WTC11 (cell line): ENCODE results near the gene EHF. TPM values are rescaled to one million over a fixed set of nuclear protein-coding genes. Genes with fewer than 3 reads are reported as not detected.

Experiments used
- ATAC-seq: fragments of 200-7000 bp; cut with Tn5 transposase; 2 replicates; pipeline ENCODE4 v1.10.0; 2021; ENCODE audit warnings: mild to moderate bottlenecking, moderate library complexity
- CTCF ChIA-PET: fragments of 300-600 bp; sonication (Branson Sonifier 250); formaldehyde crosslinking; loops from one replicate; lab custom pipeline; 2021; ENCODE audit warnings: antibody characterized with exemption; lab: Charles Lee
- POLR2A ChIA-PET: fragments of 350-600 bp; sonication (Branson Sonifier 250); formaldehyde crosslinking; loops from one replicate; lab custom pipeline; 2021; ENCODE audit warnings: antibody characterized with exemption; lab: Charles Lee
- DNase-seq: peaks from one replicate; pipeline ENCODE4 v3.0.0; 2021; ENCODE audit warnings: low spot score
- H3K27ac Mint-ChIP-seq: 2 replicates; pipeline ENCODE4 v1.8.0; 2021; ENCODE audit warnings: mixed read lengths
- H3K27me3 Mint-ChIP-seq: 2 replicates; pipeline ENCODE4 v1.8.0; 2021; ENCODE audit warnings: low read depth, mild to moderate bottlenecking, moderate library complexity, mixed read lengths
- H3K36me3 Mint-ChIP-seq: 2 replicates; pipeline ENCODE4 v1.8.0; 2021; ENCODE audit warnings: mixed read lengths
- H3K4me1 Mint-ChIP-seq: 2 replicates; pipeline ENCODE4 v1.8.0; 2022; ENCODE audit warnings: mixed read lengths
- H3K4me3 Mint-ChIP-seq: 2 replicates; pipeline ENCODE4 v1.8.0; 2021; ENCODE audit warnings: mild to moderate bottlenecking, moderate library complexity, mixed read lengths
- H3K9me3 Mint-ChIP-seq: 2 replicates; pipeline ENCODE4 v1.8.0; 2021; ENCODE audit warnings: mixed read lengths
- CREM ChIP-seq: sonication (generic); formaldehyde crosslinking; IDR thresholded peaks from 2 replicates; pipeline ENCODE4 v1.8.1; 2022; ENCODE audit warnings: mild to moderate bottlenecking, missing genetic modification reagents, moderate library complexity
- E2F4 ChIP-seq: sonication (generic); formaldehyde crosslinking; IDR thresholded peaks from 2 replicates; pipeline ENCODE4 v1.8.1; 2022; ENCODE audit warnings: low read depth, mild to moderate bottlenecking, moderate library complexity, missing genetic modification reagents, borderline replicate concordance
- ESRRA ChIP-seq: sonication (generic); formaldehyde crosslinking; IDR thresholded peaks from 2 replicates; pipeline ENCODE4 v1.8.1; 2022; ENCODE audit warnings: mild to moderate bottlenecking, missing genetic modification reagents, borderline replicate concordance
- FOXP4 ChIP-seq: sonication (generic); formaldehyde crosslinking; IDR thresholded peaks from 2 replicates; pipeline ENCODE4 v1.8.0; 2022; ENCODE audit warnings: mild to moderate bottlenecking, missing genetic modification reagents
- NR1H2 ChIP-seq: sonication (generic); formaldehyde crosslinking; IDR thresholded peaks from 2 replicates; pipeline ENCODE4 v1.9.0; 2021; ENCODE audit warnings: mild to moderate bottlenecking, moderate library complexity, missing genetic modification reagents
- PRRX2 ChIP-seq: fragments of 250-450 bp; sonication (Bioruptor Pico); IDR thresholded peaks from 2 replicates; pipeline ENCODE4 v1.8.0; 2021; ENCODE audit warnings: mild to moderate bottlenecking
- SP1 ChIP-seq: sonication (generic); formaldehyde crosslinking; conservative IDR thresholded peaks from 2 replicates; pipeline ENCODE4 v1.8.1; 2022; ENCODE audit warnings: missing genetic modification reagents
- TEAD4 ChIP-seq: sonication (generic); formaldehyde crosslinking; IDR thresholded peaks from 2 replicates; pipeline ENCODE4 v1.8.0; 2022; ENCODE audit warnings: mild to moderate bottlenecking, missing genetic modification reagents
- ZNF138 ChIP-seq: sonication (generic); formaldehyde crosslinking; conservative IDR thresholded peaks from 2 replicates; pipeline ENCODE4 v1.8.1; 2022; ENCODE audit warnings: mild to moderate bottlenecking, moderate library complexity, missing genetic modification reagents
- ZNF317 ChIP-seq: sonication (generic); formaldehyde crosslinking; IDR thresholded peaks from 2 replicates; pipeline ENCODE4 v1.8.1; 2023; ENCODE audit warnings: low read depth, mild to moderate bottlenecking, moderate library complexity, missing genetic modification reagents, borderline replicate concordance
- ZNF532 ChIP-seq: fragments of 250-450 bp; sonication (Bioruptor Pico); IDR thresholded peaks from 2 replicates; pipeline ENCODE4 v1.9.0; 2021; ENCODE audit warnings: mild to moderate bottlenecking, borderline replicate concordance
- total RNA-seq: library from RNA; stranded (reverse); gene quantifications from 3 replicates; pipeline ENCODE4 v1.2.3, GENCODE V29; 2021
- TF ChIP-seq, protein P1 (sequence below): sonication (generic); formaldehyde crosslinking; IDR thresholded peaks from 2 replicates; pipeline ENCODE4 v1.8.1; 2023; ENCODE audit warnings: mild to moderate bottlenecking, missing genetic modification reagents
- TF ChIP-seq, protein P2 (sequence below): sonication (generic); formaldehyde crosslinking; IDR thresholded peaks from 2 replicates; pipeline ENCODE4 v1.8.0; 2023; ENCODE audit warnings: missing genetic modification reagents, mild to moderate bottlenecking, borderline replicate concordance
- TF ChIP-seq, protein P3 (sequence below): fragments of 200-600 bp; IDR thresholded peaks from 2 replicates; pipeline ENCODE4 v1.8.0; 2022; ENCODE audit warnings: antibody characterized with exemption
- TF ChIP-seq, protein P4 (sequence below): fragments of 250-450 bp; sonication (Bioruptor Pico); IDR thresholded peaks from 2 replicates; pipeline ENCODE4 v2.1.2; 2022; ENCODE audit warnings: mild to moderate bottlenecking, moderate library complexity

Gene EHF
- total RNA-seq, 1 experiment from 2014 or later = 0.46 TPM

DNA sequence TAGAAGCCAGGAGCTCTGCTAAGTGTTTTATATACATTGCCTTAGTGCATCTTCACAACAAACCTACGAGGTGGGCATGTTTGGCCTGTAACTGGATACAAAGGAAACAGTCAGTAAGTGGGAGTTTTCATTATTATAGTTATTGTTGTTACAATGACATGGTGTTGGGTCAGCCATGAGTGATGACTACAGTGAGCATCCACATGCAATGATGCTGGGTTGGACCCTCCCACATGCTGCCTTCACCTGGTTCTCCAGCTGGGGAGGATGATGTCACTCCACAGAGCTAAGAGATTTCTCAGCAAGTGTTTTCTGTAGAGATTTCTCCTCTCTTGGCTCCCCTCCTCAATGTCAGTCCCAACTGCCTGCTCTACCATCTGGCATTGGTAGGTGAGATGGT, 59.3 kb downstream of the EHF start:
- CTCF ChIA-PET = interaction anchor here (1.2 kb wide), 1 partner anchor 167 kb away, joined by 3 read pairs; no protein-coding TSS in a partner anchor
- ATAC-seq = no peak

More for the DNA sequence above, 59.3 kb downstream of the EHF start:
- TF ChIP-seq TEAD4 (CRISPR knock-in tag) (no peak), ZNF317 (CRISPR knock-in tag) (no peak), ZNF138 (CRISPR knock-in tag) (no peak), ZNF532 (no peak), NR1H2 (CRISPR knock-in tag) (no peak), ESRRA (CRISPR knock-in tag) (no peak), CREM (CRISPR knock-in tag) (no peak), PRRX2 (no peak), E2F4 (no peak), SP1 (no peak), FOXP4 (CRISPR knock-in tag) (no peak)
- TF ChIP-seq, protein P1, sequence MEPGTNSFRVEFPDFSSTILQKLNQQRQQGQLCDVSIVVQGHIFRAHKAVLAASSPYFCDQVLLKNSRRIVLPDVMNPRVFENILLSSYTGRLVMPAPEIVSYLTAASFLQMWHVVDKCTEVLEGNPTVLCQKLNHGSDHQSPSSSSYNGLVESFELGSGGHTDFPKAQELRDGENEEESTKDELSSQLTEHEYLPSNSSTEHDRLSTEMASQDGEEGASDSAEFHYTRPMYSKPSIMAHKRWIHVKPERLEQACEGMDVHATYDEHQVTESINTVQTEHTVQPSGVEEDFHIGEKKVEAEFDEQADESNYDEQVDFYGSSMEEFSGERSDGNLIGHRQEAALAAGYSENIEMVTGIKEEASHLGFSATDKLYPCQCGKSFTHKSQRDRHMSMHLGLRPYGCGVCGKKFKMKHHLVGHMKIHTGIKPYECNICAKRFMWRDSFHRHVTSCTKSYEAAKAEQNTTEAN = no peak
- TF ChIP-seq, protein P2, sequence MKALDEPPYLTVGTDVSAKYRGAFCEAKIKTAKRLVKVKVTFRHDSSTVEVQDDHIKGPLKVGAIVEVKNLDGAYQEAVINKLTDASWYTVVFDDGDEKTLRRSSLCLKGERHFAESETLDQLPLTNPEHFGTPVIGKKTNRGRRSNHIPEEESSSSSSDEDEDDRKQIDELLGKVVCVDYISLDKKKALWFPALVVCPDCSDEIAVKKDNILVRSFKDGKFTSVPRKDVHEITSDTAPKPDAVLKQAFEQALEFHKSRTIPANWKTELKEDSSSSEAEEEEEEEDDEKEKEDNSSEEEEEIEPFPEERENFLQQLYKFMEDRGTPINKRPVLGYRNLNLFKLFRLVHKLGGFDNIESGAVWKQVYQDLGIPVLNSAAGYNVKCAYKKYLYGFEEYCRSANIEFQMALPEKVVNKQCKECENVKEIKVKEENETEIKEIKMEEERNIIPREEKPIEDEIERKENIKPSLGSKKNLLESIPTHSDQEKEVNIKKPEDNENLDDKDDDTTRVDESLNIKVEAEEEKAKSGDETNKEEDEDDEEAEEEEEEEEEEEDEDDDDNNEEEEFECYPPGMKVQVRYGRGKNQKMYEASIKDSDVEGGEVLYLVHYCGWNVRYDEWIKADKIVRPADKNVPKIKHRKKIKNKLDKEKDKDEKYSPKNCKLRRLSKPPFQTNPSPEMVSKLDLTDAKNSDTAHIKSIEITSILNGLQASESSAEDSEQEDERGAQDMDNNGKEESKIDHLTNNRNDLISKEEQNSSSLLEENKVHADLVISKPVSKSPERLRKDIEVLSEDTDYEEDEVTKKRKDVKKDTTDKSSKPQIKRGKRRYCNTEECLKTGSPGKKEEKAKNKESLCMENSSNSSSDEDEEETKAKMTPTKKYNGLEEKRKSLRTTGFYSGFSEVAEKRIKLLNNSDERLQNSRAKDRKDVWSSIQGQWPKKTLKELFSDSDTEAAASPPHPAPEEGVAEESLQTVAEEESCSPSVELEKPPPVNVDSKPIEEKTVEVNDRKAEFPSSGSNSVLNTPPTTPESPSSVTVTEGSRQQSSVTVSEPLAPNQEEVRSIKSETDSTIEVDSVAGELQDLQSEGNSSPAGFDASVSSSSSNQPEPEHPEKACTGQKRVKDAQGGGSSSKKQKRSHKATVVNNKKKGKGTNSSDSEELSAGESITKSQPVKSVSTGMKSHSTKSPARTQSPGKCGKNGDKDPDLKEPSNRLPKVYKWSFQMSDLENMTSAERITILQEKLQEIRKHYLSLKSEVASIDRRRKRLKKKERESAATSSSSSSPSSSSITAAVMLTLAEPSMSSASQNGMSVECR (CRISPR knock-in tag) = no peak
- TF ChIP-seq, protein P3, sequence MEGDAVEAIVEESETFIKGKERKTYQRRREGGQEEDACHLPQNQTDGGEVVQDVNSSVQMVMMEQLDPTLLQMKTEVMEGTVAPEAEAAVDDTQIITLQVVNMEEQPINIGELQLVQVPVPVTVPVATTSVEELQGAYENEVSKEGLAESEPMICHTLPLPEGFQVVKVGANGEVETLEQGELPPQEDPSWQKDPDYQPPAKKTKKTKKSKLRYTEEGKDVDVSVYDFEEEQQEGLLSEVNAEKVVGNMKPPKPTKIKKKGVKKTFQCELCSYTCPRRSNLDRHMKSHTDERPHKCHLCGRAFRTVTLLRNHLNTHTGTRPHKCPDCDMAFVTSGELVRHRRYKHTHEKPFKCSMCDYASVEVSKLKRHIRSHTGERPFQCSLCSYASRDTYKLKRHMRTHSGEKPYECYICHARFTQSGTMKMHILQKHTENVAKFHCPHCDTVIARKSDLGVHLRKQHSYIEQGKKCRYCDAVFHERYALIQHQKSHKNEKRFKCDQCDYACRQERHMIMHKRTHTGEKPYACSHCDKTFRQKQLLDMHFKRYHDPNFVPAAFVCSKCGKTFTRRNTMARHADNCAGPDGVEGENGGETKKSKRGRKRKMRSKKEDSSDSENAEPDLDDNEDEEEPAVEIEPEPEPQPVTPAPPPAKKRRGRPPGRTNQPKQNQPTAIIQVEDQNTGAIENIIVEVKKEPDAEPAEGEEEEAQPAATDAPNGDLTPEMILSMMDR = no peak
- TF ChIP-seq, protein P4, sequence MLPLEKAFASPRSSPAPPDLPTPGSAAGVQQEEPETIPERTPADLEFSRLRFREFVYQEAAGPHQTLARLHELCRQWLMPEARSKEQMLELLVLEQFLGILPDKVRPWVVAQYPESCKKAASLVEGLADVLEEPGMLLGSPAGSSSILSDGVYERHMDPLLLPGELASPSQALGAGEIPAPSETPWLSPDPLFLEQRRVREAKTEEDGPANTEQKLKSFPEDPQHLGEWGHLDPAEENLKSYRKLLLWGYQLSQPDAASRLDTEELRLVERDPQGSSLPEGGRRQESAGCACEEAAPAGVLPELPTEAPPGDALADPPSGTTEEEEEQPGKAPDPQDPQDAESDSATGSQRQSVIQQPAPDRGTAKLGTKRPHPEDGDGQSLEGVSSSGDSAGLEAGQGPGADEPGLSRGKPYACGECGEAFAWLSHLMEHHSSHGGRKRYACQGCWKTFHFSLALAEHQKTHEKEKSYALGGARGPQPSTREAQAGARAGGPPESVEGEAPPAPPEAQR = no peak
- Mint-ChIP-seq H3K4me3 (no peak overlapping the region), H3K4me1 (peaks cover 24% of the 10 kb centered on the region), H3K36me3 (no peaks in the 10 kb centered on the region), H3K27ac (no peak overlapping the region), H3K27me3 (no peaks in the 10 kb centered on the region), H3K9me3 (no peaks in the 10 kb centered on the region)
- no peak for DNase-seq
- POLR2A ChIA-PET = no interaction called here
